ENCODE results near the gene SLC9B1. TPM values are rescaled to one million over a fixed set of nuclear protein-coding genes. Genes with fewer than 3 reads are reported as not detected.

SLC9B1 gene
- polyA plus RNA-seq, 1 donor = 1.0 TPM

DNA sequence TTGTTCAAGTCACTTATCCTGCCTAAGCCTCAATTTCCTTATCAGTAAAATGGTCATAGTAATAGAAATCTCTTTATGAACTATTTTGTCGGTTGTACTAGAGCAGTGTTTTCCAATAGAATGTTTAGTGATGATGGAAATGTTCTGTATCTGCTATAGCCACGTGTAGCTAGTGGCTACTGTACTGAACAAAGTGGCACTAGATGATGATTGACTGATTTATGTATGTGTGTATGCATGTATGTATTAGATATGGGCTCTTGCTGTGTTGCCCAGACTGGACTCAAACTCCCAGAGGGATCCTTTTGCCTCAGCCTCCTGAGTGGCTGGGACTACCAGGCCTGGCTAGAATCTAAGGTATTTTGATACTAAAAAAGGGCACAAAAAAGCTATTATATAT, 24.7 kb upstream of the SLC9B1 start:
- WGBS (ENCODE audit: insufficient coverage, low lambda C conversion rate) = no CpG with 5 or more reads among the region's 2 CpGs
- no peaks in the 10 kb centered on the region for H3K9me3 ChIP-seq (ENCODE audit: control insufficient read depth, low read depth, low read length)
- no peaks in the 10 kb centered on the region for H3K36me3 ChIP-seq (ENCODE audit: control insufficient read depth, insufficient read depth, low read length)
- H3K27me3 ChIP-seq (ENCODE audit: control insufficient read depth, insufficient read depth, low read length) = no peaks in the 10 kb centered on the region
- H3K4me3 ChIP-seq (ENCODE audit: low read length) = no peak overlapping the region
- no peak overlapping the region for H3K27ac ChIP-seq (ENCODE audit: low read length)
- DNase-seq = no peak
- no peaks in the 10 kb centered on the region for H3K4me1 ChIP-seq (ENCODE audit: control insufficient read depth, insufficient read depth, low read length)

DNA sequence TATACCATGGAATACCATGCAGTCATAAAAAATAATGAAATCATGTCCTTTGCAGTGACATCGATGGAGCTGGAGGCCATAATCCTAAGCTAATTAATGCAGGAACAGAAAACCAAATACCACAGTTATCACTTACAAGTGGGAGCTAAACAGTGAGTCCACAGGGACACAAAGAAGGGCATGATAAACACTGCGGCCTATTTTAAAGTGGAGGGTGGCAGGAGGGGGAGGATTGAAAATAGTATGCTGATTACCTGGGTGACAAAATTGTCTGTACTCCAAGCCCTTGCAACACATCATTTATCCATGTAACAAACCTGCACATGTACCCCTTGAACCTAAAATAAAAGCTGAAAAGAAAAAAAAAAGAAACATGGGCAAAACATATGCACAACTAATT, 16.7 kb upstream of the SLC9B1 start:
- H3K9me3 ChIP-seq (ENCODE audit: control insufficient read depth, low read depth, low read length) = no peaks in the 10 kb centered on the region
- H3K27ac ChIP-seq (ENCODE audit: low read length) = no peak overlapping the region
- no peaks in the 10 kb centered on the region for H3K36me3 ChIP-seq (ENCODE audit: control insufficient read depth, insufficient read depth, low read length)
- H3K4me1 ChIP-seq (ENCODE audit: control insufficient read depth, insufficient read depth, low read length) = no peaks in the 10 kb centered on the region
- WGBS (ENCODE audit: insufficient coverage, low lambda C conversion rate) = no CpG with 5 or more reads among the region's 2 CpGs
- no peaks in the 10 kb centered on the region for H3K27me3 ChIP-seq (ENCODE audit: control insufficient read depth, insufficient read depth, low read length)
- no peak overlapping the region for H3K4me3 ChIP-seq (ENCODE audit: low read length)
- DNase-seq = no peak

DNA sequence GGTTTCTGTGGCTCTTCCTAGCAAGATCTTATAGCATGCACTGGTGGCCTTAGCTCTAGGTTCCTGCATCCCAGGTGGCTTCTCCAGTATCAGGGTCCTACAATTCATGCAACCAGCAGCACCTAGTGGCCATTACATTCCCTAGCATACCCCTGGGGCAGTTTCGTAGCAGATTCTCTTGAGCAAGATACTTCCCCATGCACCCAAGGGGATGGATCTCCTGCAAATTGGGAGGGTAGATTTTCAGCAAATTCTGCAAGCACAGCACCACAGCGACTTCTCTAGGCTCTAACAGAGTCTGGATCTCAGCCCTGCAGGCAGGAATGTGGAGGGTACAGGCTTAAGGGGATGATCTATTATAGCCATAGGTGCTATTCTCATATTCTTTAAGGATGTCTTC, 13.1 kb upstream of the SLC9B1 start:
- no CpG with 5 or more reads among the region's 2 CpGs for WGBS (ENCODE audit: insufficient coverage, low lambda C conversion rate)
- H3K36me3 ChIP-seq (ENCODE audit: control insufficient read depth, insufficient read depth, low read length) = no peaks in the 10 kb centered on the region
- no peaks in the 10 kb centered on the region for H3K4me1 ChIP-seq (ENCODE audit: control insufficient read depth, insufficient read depth, low read length)
- no peaks in the 10 kb centered on the region for H3K27me3 ChIP-seq (ENCODE audit: control insufficient read depth, insufficient read depth, low read length)
- H3K9me3 ChIP-seq (ENCODE audit: control insufficient read depth, low read depth, low read length) = no peaks in the 10 kb centered on the region
- H3K27ac ChIP-seq (ENCODE audit: low read length) = no peak overlapping the region
- DNase-seq = peak; percentile 29 to 52
- H3K4me3 ChIP-seq (ENCODE audit: low read length) = no peak overlapping the region

DNA sequence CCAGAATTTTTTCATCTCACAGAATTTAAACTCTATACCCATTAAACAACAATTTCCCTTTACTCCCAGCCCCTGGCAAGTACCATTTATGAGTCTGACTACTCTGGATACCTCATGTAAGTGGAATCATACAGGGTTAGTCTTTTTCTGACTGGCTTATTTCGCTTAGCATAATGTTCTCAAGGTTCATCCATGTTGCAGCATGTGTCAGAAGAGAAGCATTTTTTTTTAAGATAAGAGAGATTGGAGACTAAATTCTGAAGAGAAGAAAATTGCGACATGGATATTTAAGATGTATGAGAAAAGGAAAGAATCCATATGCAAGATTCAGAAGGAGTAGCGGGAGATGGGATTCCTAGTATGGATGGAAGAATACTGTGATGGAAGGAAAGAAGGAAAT, 11.3 kb upstream of the SLC9B1 start:
- no peaks in the 10 kb centered on the region for H3K36me3 ChIP-seq (ENCODE audit: control insufficient read depth, insufficient read depth, low read length)
- 92% methylated on average over 2 of the region's 3 CpGs for WGBS (ENCODE audit: insufficient coverage, low lambda C conversion rate)
- DNase-seq = no peak
- H3K9me3 ChIP-seq (ENCODE audit: control insufficient read depth, low read depth, low read length) = no peaks in the 10 kb centered on the region
- H3K4me3 ChIP-seq (ENCODE audit: low read length) = no peak overlapping the region
- no peak overlapping the region for H3K27ac ChIP-seq (ENCODE audit: low read length)
- H3K27me3 ChIP-seq (ENCODE audit: control insufficient read depth, insufficient read depth, low read length) = no peaks in the 10 kb centered on the region
- H3K4me1 ChIP-seq (ENCODE audit: control insufficient read depth, insufficient read depth, low read length) = no peaks in the 10 kb centered on the region

DNA sequence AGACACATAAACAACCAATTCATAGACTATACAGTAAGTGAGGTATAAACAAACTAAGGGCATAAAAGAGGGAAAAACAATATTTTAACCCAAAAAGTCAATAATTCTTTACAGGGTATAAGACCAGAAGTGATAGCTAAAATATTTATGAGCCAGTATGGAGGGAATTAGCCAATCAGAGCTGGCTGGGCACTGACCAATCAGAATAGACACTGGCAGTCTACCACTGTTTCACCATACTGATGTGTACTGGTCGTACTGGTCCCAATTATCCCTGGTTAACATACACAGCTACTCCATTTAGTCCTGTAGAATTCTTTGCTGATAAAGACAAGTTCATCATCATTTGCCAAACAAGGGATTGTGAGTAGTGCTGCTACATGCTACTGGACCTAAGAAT, 9.8 kb upstream of the SLC9B1 start:
- no peak for DNase-seq
- no peaks in the 10 kb centered on the region for H3K36me3 ChIP-seq (ENCODE audit: control insufficient read depth, insufficient read depth, low read length)
- no CpG with 5 or more reads among the region's 1 CpG for WGBS (ENCODE audit: insufficient coverage, low lambda C conversion rate)
- H3K4me3 ChIP-seq (ENCODE audit: low read length) = no peak overlapping the region
- no peak overlapping the region for H3K27ac ChIP-seq (ENCODE audit: low read length)
- H3K4me1 ChIP-seq (ENCODE audit: control insufficient read depth, insufficient read depth, low read length) = no peaks in the 10 kb centered on the region
- H3K27me3 ChIP-seq (ENCODE audit: control insufficient read depth, insufficient read depth, low read length) = no peaks in the 10 kb centered on the region
- no peaks in the 10 kb centered on the region for H3K9me3 ChIP-seq (ENCODE audit: control insufficient read depth, low read depth, low read length)

DNA sequence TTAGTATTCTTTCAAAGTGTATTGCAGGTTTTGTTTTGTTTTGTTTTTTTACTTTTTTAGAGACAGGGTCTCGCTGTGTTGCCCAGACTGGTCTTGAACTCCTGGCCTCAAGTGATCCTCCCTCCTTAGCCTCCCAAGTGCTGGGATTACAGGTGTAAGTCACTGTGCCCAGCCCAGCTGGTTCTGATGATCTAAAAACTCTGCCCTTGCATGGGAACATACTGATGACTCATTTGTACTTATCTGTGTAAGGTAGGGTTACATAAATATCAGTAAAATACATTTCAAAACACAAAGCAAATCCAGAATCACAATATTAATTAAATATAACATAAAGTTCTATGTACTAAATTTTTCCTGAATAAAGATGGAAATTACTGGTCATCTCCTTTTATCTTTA, 7.4 kb upstream of the SLC9B1 start:
- no peak for DNase-seq
- Histone ChIP-seq H3K27me3 (ENCODE audit: control insufficient read depth, insufficient read depth, low read length) (no peaks in the 10 kb centered on the region), H3K4me1 (ENCODE audit: control insufficient read depth, insufficient read depth, low read length) (no peaks in the 10 kb centered on the region), H3K27ac (ENCODE audit: low read length) (no peak overlapping the region), H3K36me3 (ENCODE audit: control insufficient read depth, insufficient read depth, low read length) (no peaks in the 10 kb centered on the region), H3K9me3 (ENCODE audit: control insufficient read depth, low read depth, low read length) (no peaks in the 10 kb centered on the region), H3K4me3 (ENCODE audit: low read length) (no peak overlapping the region)
- no CpG with 5 or more reads among the region's 1 CpG for WGBS (ENCODE audit: insufficient coverage, low lambda C conversion rate)

DNA sequence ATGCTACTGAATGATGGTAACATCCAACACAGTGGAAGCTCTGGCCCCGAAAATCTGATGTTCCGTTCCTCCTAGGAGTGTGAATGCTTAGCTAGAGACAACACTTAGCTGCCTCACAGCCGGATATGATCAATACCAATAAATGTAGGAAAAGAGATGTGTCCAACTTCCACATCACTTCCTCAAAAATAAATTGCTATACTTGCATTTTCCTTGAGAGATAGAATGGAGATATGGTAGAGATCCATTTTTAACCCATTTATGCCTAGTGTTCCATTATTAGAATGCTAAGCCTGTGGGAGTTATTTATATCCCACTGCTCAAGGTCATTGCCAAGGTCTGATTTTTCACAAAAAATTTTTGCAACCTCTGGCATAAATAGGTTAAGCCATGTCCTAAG, 5.5 kb upstream of the SLC9B1 start:
- Histone ChIP-seq H3K36me3 (ENCODE audit: control insufficient read depth, insufficient read depth, low read length) (no peaks in the 10 kb centered on the region), H3K4me1 (ENCODE audit: control insufficient read depth, insufficient read depth, low read length) (no peaks in the 10 kb centered on the region), H3K4me3 (ENCODE audit: low read length) (no peak overlapping the region), H3K27ac (ENCODE audit: low read length) (no peak overlapping the region), H3K27me3 (ENCODE audit: control insufficient read depth, insufficient read depth, low read length) (no peaks in the 10 kb centered on the region), H3K9me3 (ENCODE audit: control insufficient read depth, low read depth, low read length) (no peaks in the 10 kb centered on the region)
- WGBS (ENCODE audit: insufficient coverage, low lambda C conversion rate) = no CpG with 5 or more reads among the region's 3 CpGs
- DNase-seq = no peak

DNA sequence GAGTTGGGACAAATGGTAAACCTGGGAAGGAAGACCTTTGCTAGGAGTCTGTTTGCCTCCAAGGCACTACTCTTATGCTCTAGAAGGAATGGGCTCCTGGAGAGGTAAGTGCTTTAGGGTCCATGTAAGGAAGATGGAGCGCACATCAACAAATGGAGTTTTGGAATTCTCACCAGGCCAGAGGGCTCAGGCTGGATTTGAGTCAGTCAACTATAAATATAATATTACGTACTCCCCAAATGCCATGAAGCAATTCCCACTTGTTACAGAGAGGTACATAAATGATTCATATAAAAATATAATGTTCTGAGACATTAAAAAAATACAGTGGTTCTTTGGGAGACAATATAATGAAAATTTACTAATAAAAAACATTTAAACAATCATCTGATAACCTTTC, 1.6 kb upstream of the SLC9B1 start:
- Histone ChIP-seq H3K4me3 (ENCODE audit: low read length) (no peak overlapping the region), H3K9me3 (ENCODE audit: control insufficient read depth, low read depth, low read length) (no peaks in the 10 kb centered on the region), H3K4me1 (ENCODE audit: control insufficient read depth, insufficient read depth, low read length) (no peaks in the 10 kb centered on the region), H3K27me3 (ENCODE audit: control insufficient read depth, insufficient read depth, low read length) (no peaks in the 10 kb centered on the region), H3K27ac (ENCODE audit: low read length) (no peak overlapping the region), H3K36me3 (ENCODE audit: control insufficient read depth, insufficient read depth, low read length) (no peaks in the 10 kb centered on the region)
- no CpG with 5 or more reads among the region's 2 CpGs for WGBS (ENCODE audit: insufficient coverage, low lambda C conversion rate)
- DNase-seq = no peak

DNA sequence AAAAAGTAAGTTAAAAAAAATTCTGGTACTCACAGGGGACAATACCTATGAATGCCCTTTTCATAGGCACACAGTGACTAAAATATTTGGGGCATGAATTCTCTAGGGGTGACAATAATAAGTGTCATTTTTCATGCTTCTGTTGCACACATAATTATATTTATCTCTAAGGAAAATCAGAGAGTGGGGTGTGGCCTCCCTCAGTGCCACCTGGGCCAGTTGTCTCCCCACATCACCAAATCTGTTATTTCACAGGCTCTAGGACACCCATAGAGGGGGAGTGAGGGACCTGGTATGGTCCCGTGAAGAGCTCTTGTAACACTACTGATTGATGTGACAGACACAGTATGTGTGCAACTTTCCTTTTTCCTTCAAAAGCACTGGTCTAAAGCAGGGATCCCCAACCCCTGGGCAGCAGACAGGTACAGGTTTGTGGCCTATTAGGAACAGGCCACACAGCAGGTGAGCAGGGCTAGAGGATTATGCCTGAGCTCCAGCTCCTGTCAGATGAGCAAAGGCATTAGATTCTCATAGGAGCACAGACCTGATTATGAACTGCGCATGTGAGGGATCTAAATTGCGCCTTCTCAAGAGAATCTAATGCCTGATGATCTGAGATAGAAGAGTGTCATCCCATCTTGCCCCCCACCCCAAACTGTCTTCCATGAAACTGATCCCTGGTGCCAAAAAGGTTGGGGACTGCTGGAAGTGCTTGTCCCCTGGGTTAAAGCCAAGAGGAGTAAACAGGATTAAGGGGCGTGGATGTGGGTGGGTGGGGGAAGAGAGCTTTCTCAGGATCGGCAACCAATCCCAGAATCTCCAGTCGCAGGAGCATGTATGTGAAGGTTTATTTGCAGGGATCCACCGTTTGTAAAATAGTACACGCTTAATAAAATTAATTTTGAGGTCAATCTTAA, 856 bp downstream of the SLC9B1 start:
- DNase-seq = peak in 1 of 2 donors; percentile 26
- peak overlapping the region; percentile 87 for H3K27ac ChIP-seq (ENCODE audit: low read length)
- H3K36me3 ChIP-seq (ENCODE audit: control insufficient read depth, insufficient read depth, low read length) = no peaks in the 10 kb centered on the region
- peak overlapping the region; percentile 56 for H3K4me3 ChIP-seq (ENCODE audit: low read length)
- no peaks in the 10 kb centered on the region for H3K27me3 ChIP-seq (ENCODE audit: control insufficient read depth, insufficient read depth, low read length)
- no CpG with 5 or more reads among the region's 8 CpGs for WGBS (ENCODE audit: insufficient coverage, low lambda C conversion rate)
- no peaks in the 10 kb centered on the region for H3K9me3 ChIP-seq (ENCODE audit: control insufficient read depth, low read depth, low read length)
- H3K4me1 ChIP-seq (ENCODE audit: control insufficient read depth, insufficient read depth, low read length) = no peaks in the 10 kb centered on the region

DNA sequence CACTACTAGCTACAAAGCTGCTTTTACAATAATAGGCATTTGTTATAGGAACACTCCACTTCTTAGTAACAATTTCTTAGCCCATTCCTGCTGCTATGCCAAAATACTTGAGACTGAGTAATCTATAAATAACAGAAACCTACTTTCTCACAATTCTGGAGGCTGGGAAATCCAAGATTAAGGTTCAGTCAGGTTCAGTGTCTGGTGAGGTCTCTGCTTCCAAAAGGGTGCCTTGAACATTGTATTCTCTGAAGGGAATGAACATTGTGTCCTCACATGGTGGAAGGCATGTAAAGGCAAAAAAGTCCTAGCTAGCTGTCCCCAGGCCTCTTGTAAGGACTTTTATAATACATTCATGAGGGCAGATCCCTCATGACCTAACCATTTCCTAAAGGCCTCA, 7.0 kb downstream of the SLC9B1 start:
- DNase-seq = no peak
- H3K9me3 ChIP-seq (ENCODE audit: control insufficient read depth, low read depth, low read length) = no peaks in the 10 kb centered on the region
- peak overlapping the region; percentile 78 for H3K27ac ChIP-seq (ENCODE audit: low read length)
- no peaks in the 10 kb centered on the region for H3K36me3 ChIP-seq (ENCODE audit: control insufficient read depth, insufficient read depth, low read length)
- peaks cover 12% of the 10 kb centered on the region for H3K4me1 ChIP-seq (ENCODE audit: control insufficient read depth, insufficient read depth, low read length)
- H3K27me3 ChIP-seq (ENCODE audit: control insufficient read depth, insufficient read depth, low read length) = no peaks in the 10 kb centered on the region
- no peak overlapping the region for H3K4me3 ChIP-seq (ENCODE audit: low read length)

DNA sequence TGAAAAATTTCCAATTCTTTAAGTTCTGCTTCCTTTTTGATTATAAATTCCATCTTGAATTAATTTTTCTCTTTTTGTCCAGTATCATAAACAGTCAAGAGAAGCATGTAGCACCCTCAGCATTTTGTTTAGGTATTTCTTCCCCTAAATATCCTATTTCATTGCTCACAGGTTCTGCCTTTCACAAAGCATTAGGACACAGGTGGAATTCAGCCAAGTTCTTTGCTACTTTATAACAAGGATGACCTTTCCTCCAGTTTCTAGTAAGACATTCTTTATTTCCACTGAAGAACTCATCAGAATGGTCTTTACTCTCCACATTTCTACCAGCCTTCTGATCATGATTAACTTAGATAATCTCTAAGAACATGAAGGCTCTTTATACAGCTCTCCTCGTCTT, 7.4 kb downstream of the SLC9B1 start:
- peak; percentile 27 to 68 for DNase-seq
- no peak overlapping the region for H3K4me3 ChIP-seq (ENCODE audit: low read length)
- no peaks in the 10 kb centered on the region for H3K9me3 ChIP-seq (ENCODE audit: control insufficient read depth, low read depth, low read length)
- 25% methylated on average over 1 of the region's 1 CpG for WGBS (ENCODE audit: insufficient coverage, low lambda C conversion rate)
- peak overlapping the region; percentile 78 for H3K27ac ChIP-seq (ENCODE audit: low read length)
- peaks cover 12% of the 10 kb centered on the region for H3K4me1 ChIP-seq (ENCODE audit: control insufficient read depth, insufficient read depth, low read length)
- no peaks in the 10 kb centered on the region for H3K36me3 ChIP-seq (ENCODE audit: control insufficient read depth, insufficient read depth, low read length)
- no peaks in the 10 kb centered on the region for H3K27me3 ChIP-seq (ENCODE audit: control insufficient read depth, insufficient read depth, low read length)
